Fibroblast of the aortic adventitia (primary cell): ENCODE measurements around the gene ARTN. TPM values are rescaled to one million over a fixed set of nuclear protein-coding genes. Genes with fewer than 3 reads are reported as not detected.

Source experiments
- DNase-seq: peaks from one replicate; pipeline ENCODE4 v3.0.0-alpha.2; 2010; ENCODE audit warnings: low read depth
- H3K4me3 ChIP-seq: 2 replicates; pipeline ENCODE4 v1.5.1; 2011; ENCODE audit warnings: low read depth, mild to moderate bottlenecking, control low read depth, low read length, moderate library complexity
- CTCF ChIP-seq: IDR thresholded peaks from 2 replicates; pipeline ENCODE4 v1.5.1; 2011; ENCODE audit warnings: mild to moderate bottlenecking, low read length, control low read depth, inconsistent platforms; ENCODE audit not compliant: insufficient read depth
- total RNA-seq: library from RNA; depleted of rRNA; stranded (reverse); fragments of >200 nt; gene quantifications from 2 replicates; pipeline ENCODE4 v1.2.3, GENCODE V29; 2012; ENCODE audit warnings: low replicate concordance

The ARTN gene
- total RNA-seq, 1 donor, result not detected

- no peak for TF ChIP-seq CTCF
- no peak for DNase-seq
- no peak overlapping the region for H3K4me3 ChIP-seq
Measured at GRCh38 chr1:43921022-43921421, 12.6 kb upstream of the ARTN start.

- no peak for DNase-seq
- H3K4me3 ChIP-seq, result no peak overlapping the region
- no peak for TF ChIP-seq CTCF
Measured at GRCh38 chr1:43924516-43924915, 9.1 kb upstream of the ARTN start.

GRCh38 chr1:43925846-43926245 is 7.8 kb upstream of the ARTN start:
- H3K4me3 ChIP-seq, result no peak overlapping the region
- no peak for TF ChIP-seq CTCF
- DNase-seq, result no peak

- no peak overlapping the region for H3K4me3 ChIP-seq
- no peak for DNase-seq
- peak; percentile 25 for TF ChIP-seq CTCF
Measured at GRCh38 chr1:43930168-43930948, 3.2 kb upstream of the ARTN start.

GRCh38 chr1:43930949-43931275 is 2.7 kb upstream of the ARTN start:
- no peak overlapping the region for H3K4me3 ChIP-seq
- DNase-seq, result no peak
- TF ChIP-seq CTCF, result no peak

GRCh38 chr1:43931711-43932660 is 1.6 kb upstream of the ARTN start:
- TF ChIP-seq CTCF, result no peak
- H3K4me3 ChIP-seq, result no peak overlapping the region
- DNase-seq, result no peak
